Gastroesophageal sphincter (tissue), 4 donors: ENCODE results near the gene RINL. TPM values are rescaled to one million over a fixed set of nuclear protein-coding genes. Genes with fewer than 3 reads are reported as not detected.

Source experiments
- ATAC-seq: fragments of 150-250 bp; one replicate; pipeline ENCODE4 v1.9.1; 2016; ENCODE audit warnings: mild to moderate bottlenecking, moderate library complexity
- H3K27ac ChIP-seq, 4 donors: fragments of 200-600 bp; sonication (generic) in 3 of 4; 1 replicate in 3 of 4; 2 replicates in 1 of 4; pipeline ENCODE4 v1.5.1; 2016 to 2019
- H3K27me3 ChIP-seq: fragments of 200-600 bp; sonication (generic); one replicate; pipeline ENCODE4 v1.5.1; 2019
- H3K36me3 ChIP-seq, 2 donors: fragments of 200-600 bp; sonication (generic); one replicate each; pipeline ENCODE4 v1.5.1; 2019; ENCODE audit warnings: control low read depth in 1 of 2
- H3K4me1 ChIP-seq, 3 donors: fragments of 200-600 bp; sonication (generic); 1 replicate in 2 of 3; 2 replicates in 1 of 3; pipeline ENCODE4 v1.5.1; 2016 to 2019; ENCODE audit warnings: control low read depth in 2 of 3
- H3K4me3 ChIP-seq, 2 donors: fragments of 200-600 bp; sonication (generic); one replicate each; pipeline ENCODE4 v1.5.1; 2019; ENCODE audit warnings: mild to moderate bottlenecking in 1 of 2, moderate library complexity in 1 of 2
- H3K9me3 ChIP-seq, 3 donors: fragments of 200-600 bp; sonication (generic); one replicate each; pipeline ENCODE4 v1.5.1; 2017 to 2019; ENCODE audit warnings: control low read depth in 2 of 3
- CTCF ChIP-seq, 4 experiments: fragments of 200-600 bp in 2 of 4; fragments of 450-650 bp in 2 of 4; sonication (generic) in 1 of 4; IDR thresholded peaks; one replicate each; pipeline ENCODE4 v1.5.1; 2017 to 2019; ENCODE audit warnings: antibody characterized with exemption in 4 of 4, mild to moderate bottlenecking in 2 of 4, moderate library complexity in 2 of 4
- EP300 ChIP-seq: sonication (generic); formaldehyde crosslinking; IDR thresholded peaks from one replicate; pipeline ENCODE4 v1.6.1; 2017; ENCODE audit warnings: antibody characterized with exemption, mild to moderate bottlenecking
- POLR2A ChIP-seq, 2 donors: fragments of 450-650 bp; IDR thresholded peaks; one replicate each; pipeline ENCODE4 v1.6.1; 2017; ENCODE audit warnings: antibody characterized with exemption in 2 of 2, mild to moderate bottlenecking in 2 of 2, moderate library complexity in 1 of 2
- POLR2AphosphoS5 ChIP-seq: sonication (generic); formaldehyde crosslinking; IDR thresholded peaks from one replicate; pipeline ENCODE4 v1.6.1; 2017; ENCODE audit warnings: antibody characterized with exemption
- WGBS, 2 donors: methylation state at CpG; one replicate each; pipeline ENCODE4 v1.1.5; 2018; ENCODE audit warnings: low coverage in 1 of 2; 5-methylcytosine and 5-hydroxymethylcytosine counted together
- total RNA-seq, 4 donors: library from RNA; depleted of rRNA; stranded (reverse); fragments of >200 nt; gene quantifications; one replicate each; pipeline ENCODE4 v1.1.0, GENCODE V29; 2016

Gene RINL
- total RNA-seq, 4 donors from 2014 or later = 1.2 to 8.2 (median 4.1) TPM

DNA sequence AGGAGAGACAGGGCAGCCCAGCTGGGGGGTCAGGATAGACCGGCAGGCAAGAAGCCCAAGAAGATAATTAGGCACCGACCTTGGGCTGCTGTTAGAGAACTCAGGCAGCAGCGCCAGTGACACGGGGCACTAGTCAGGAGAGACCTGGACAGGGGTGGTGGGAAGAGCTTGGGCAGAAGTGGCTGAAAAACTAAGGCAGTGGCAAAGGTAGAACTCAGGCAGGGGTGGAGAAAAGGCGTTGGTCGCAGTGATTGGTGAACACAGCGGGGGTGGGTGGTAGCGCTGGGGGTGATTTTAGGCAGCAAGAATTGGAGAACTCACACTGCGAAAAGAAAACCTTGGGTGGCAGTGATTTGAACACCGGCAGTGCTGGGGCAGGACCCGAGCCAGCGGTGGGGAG, 29.6 kb upstream of the RINL start:
- Histone ChIP-seq H3K36me3 (peaks cover 0 to 50% of the 10 kb centered on the region in 2 donors), H3K4me3 (no peak overlapping the region), H3K4me1 (peaks cover 0 to 4% (median 0%) of the 10 kb centered on the region in 3 donors), H3K27me3 (peaks cover 22% of the 10 kb centered on the region), H3K9me3 (no peaks in the 10 kb centered on the region), H3K27ac (no peak overlapping the region)
- no peak for TF ChIP-seq EP300
- no peak for TF ChIP-seq POLR2A (IDR thresholded peaks at IDR 0.05)
- TF ChIP-seq CTCF (IDR thresholded peaks at IDR 0.05) = no peak
- TF ChIP-seq POLR2AphosphoS5 = no peak
- WGBS, 2 donors = 84 to 96% methylated on average over 6 to 10 of the region's 12 CpGs
- no peak for ATAC-seq

DNA sequence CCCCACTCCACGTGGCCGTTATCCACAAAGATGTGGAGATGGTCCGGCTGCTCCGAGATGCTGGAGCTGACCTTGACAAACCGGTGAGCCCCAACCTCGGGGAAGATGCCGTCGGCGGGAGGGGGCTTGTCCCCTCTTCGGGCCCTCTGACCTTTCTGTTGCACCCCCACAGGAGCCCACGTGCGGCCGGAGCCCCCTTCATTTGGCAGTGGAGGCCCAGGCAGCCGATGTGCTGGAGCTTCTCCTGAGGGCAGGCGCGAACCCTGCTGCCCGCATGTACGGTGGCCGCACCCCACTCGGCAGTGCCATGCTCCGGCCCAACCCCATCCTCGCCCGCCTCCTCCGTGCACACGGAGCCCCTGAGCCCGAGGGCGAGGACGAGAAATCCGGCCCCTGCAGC, 29.2 kb upstream of the RINL start:
- peaks cover 0 to 50% of the 10 kb centered on the region in 2 donors for H3K36me3 ChIP-seq
- ATAC-seq = no peak
- H3K27me3 ChIP-seq = peaks cover 19% of the 10 kb centered on the region
- H3K9me3 ChIP-seq = no peaks in the 10 kb centered on the region
- no peak for TF ChIP-seq POLR2A (IDR thresholded peaks at IDR 0.05)
- TF ChIP-seq POLR2AphosphoS5 = no peak
- no peak for TF ChIP-seq CTCF (IDR thresholded peaks at IDR 0.05)
- no peak for TF ChIP-seq EP300
- peaks cover 0 to 4% (median 0%) of the 10 kb centered on the region in 3 donors for H3K4me1 ChIP-seq
- H3K4me3 ChIP-seq = no peak overlapping the region
- no peak overlapping the region for H3K27ac ChIP-seq
- 93% methylated on average over 5 of the region's 29 CpGs; no CpG with 5 or more reads in 1 of the 2 donors for WGBS, 2 donors

GRCh38 chr19:38905620-38906019, 27.5 kb upstream of the RINL start:
- Histone ChIP-seq H3K4me3 (no peak overlapping the region), H3K4me1 (peaks cover 0 to 11% (median 3%) of the 10 kb centered on the region in 3 donors), H3K9me3 (no peaks in the 10 kb centered on the region), H3K27ac (no peak overlapping the region), H3K36me3 (peaks cover 0 to 50% of the 10 kb centered on the region in 2 donors), H3K27me3 (peaks cover 3% of the 10 kb centered on the region)
- TF ChIP-seq POLR2AphosphoS5 (no peak), EP300 (no peak), CTCF (IDR thresholded peaks at IDR 0.05) (no peak), POLR2A (IDR thresholded peaks at IDR 0.05) (no peak)
- no peak for ATAC-seq
- WGBS, 2 donors = no CpG with 5 or more reads among the region's 4 CpGs

GRCh38 chr19:38904581-38905539, 26.8 kb upstream of the RINL start:
- H3K9me3 ChIP-seq = no peaks in the 10 kb centered on the region
- no peak for ATAC-seq
- 72 to 74% methylated on average over 7 to 8 of the region's 35 CpGs for WGBS, 2 donors
- H3K4me1 ChIP-seq = peaks cover 0 to 15% (median 4%) of the 10 kb centered on the region in 3 donors
- peaks cover 0 to 50% of the 10 kb centered on the region in 2 donors for H3K36me3 ChIP-seq
- no peak overlapping the region for H3K4me3 ChIP-seq
- H3K27ac ChIP-seq = no peak overlapping the region
- TF ChIP-seq CTCF (IDR thresholded peaks at IDR 0.05) (no peak), POLR2A (IDR thresholded peaks at IDR 0.05) (no peak), POLR2AphosphoS5 (no peak), EP300 (no peak)
- H3K27me3 ChIP-seq = no peaks in the 10 kb centered on the region
